IPS-20b (cell line): ENCODE results near the gene SLC43A2.
"Not testable (repeated sequence)": the region's sequence is repeated elsewhere in the genome, so short reads cannot be mapped to it uniquely, and the experiment has no call there.

Experiments
- H3K27ac ChIP-seq: one replicate; pipeline ENCODE4 v1.5.1; 2013; ENCODE audit warnings: low read length
- H3K27me3 ChIP-seq: 2 replicates; pipeline ENCODE4 v1.6.1; 2013; ENCODE audit warnings: mild to moderate bottlenecking, low read length, inconsistent platforms; ENCODE audit not compliant: insufficient read depth
- H3K36me3 ChIP-seq: 2 replicates; pipeline ENCODE4 v1.6.1; 2013; ENCODE audit warnings: low read depth, mild to moderate bottlenecking, inconsistent platforms, low read length, moderate library complexity; ENCODE audit not compliant: insufficient read depth
- H3K4me1 ChIP-seq: 2 replicates; pipeline ENCODE4 v1.6.1; 2013; ENCODE audit warnings: mild to moderate bottlenecking, control low read depth, inconsistent platforms, low read length, moderate library complexity; ENCODE audit not compliant: insufficient read depth
- H3K4me3 ChIP-seq: 2 replicates; pipeline ENCODE4 v1.5.1; 2013; ENCODE audit warnings: mild to moderate bottlenecking, low read length, inconsistent platforms
- H3K9ac ChIP-seq: 2 replicates; pipeline ENCODE4 v1.6.1; 2013; ENCODE audit warnings: low read depth, mild to moderate bottlenecking, inconsistent platforms, low read length, moderate library complexity
- H3K9me3 ChIP-seq: 2 replicates; pipeline ENCODE4 v1.6.1; 2013; ENCODE audit warnings: mild to moderate bottlenecking, low read depth, low read length, inconsistent platforms; ENCODE audit not compliant: insufficient read depth

SLC43A2 gene

GRCh38 chr17:1577583-1578013, 51.0 kb downstream of the SLC43A2 start:
- Histone ChIP-seq H3K9ac (no peak overlapping the region), H3K36me3 (no peaks in the 10 kb centered on the region), H3K9me3 (no peaks in the 10 kb centered on the region), H3K27me3 (no peaks in the 10 kb centered on the region), H3K4me3 (no peak overlapping the region), H3K27ac (no peak overlapping the region), H3K4me1 (peaks cover 13% of the 10 kb centered on the region; the same call in 1 of the 2 replicates)

GRCh38 chr17:1577182-1577581, 51.5 kb downstream of the SLC43A2 start:
- Histone ChIP-seq H3K36me3 (no peaks in the 10 kb centered on the region), H3K27ac (no peak overlapping the region), H3K9ac (no peak overlapping the region)

GRCh38 chr17:1576500-1576899, 52.1 kb downstream of the SLC43A2 start:
- Histone ChIP-seq H3K27me3 (no peaks in the 10 kb centered on the region), H3K9me3 (no peaks in the 10 kb centered on the region), H3K36me3 (no peaks in the 10 kb centered on the region), H3K9ac (no peak overlapping the region), H3K4me3 (no peak overlapping the region), H3K4me1 (peaks cover 13% of the 10 kb centered on the region; the same call in 1 of the 2 replicates), H3K27ac (no peak overlapping the region)

More at GRCh38 chr17:1577182-1577581, 51.5 kb downstream of the SLC43A2 start:
- Histone ChIP-seq H3K27me3 (no peaks in the 10 kb centered on the region), H3K9me3 (no peaks in the 10 kb centered on the region), H3K4me1 (peaks cover 13% of the 10 kb centered on the region; the same call in 1 of the 2 replicates), H3K4me3 (no peak overlapping the region)

- Histone ChIP-seq H3K4me1 (peaks cover 13% of the 10 kb centered on the region; the same call in 1 of the 2 replicates), H3K9ac (peak overlapping the region; percentile 27; the same call in 1 of the 2 replicates), H3K4me3 (no peak overlapping the region), H3K27ac (peak overlapping the region; percentile 70), H3K27me3 (no peaks in the 10 kb centered on the region), H3K36me3 (no peaks in the 10 kb centered on the region), H3K9me3 (no peaks in the 10 kb centered on the region)
These were observed 53.8 kb downstream of the SLC43A2 start for GRCh38 chr17:1574697-1575471.

- peaks cover 13% of the 10 kb centered on the region; the same call in 1 of the 2 replicates for H3K4me1 ChIP-seq
- no peaks in the 10 kb centered on the region for H3K36me3 ChIP-seq
- H3K27ac ChIP-seq = no peak overlapping the region
- H3K9ac ChIP-seq = no peak overlapping the region; the same call in none of the 2 replicates
- no peak overlapping the region for H3K4me3 ChIP-seq
- H3K9me3 ChIP-seq = no peaks in the 10 kb centered on the region
- no peaks in the 10 kb centered on the region for H3K27me3 ChIP-seq
These were observed 54.5 kb downstream of the SLC43A2 start for GRCh38 chr17:1573932-1574696.

- peaks cover 13% of the 10 kb centered on the region; the same call in 1 of the 2 replicates for H3K4me1 ChIP-seq
- H3K27me3 ChIP-seq, H3K27ac ChIP-seq: not testable (repeated sequence)
These were observed 56.0 kb downstream of the SLC43A2 start for GRCh38 chr17:1572646-1573045.

GRCh38 chr17:1571341-1571704, 57.3 kb downstream of the SLC43A2 start:
- Histone ChIP-seq H3K9ac (no peak overlapping the region), H3K27ac (no peak overlapping the region), H3K27me3 (no peaks in the 10 kb centered on the region), H3K36me3 (no peaks in the 10 kb centered on the region), H3K9me3 (no peaks in the 10 kb centered on the region), H3K4me1 (peaks cover 13% of the 10 kb centered on the region; the same call in 1 of the 2 replicates), H3K4me3 (no peak overlapping the region)

More at GRCh38 chr17:1572646-1573045, 56.0 kb downstream of the SLC43A2 start:
- not testable (repeated sequence) for H3K36me3 ChIP-seq, H3K4me3 ChIP-seq, H3K9ac ChIP-seq, H3K9me3 ChIP-seq

- Histone ChIP-seq H3K36me3 (no peaks in the 10 kb centered on the region), H3K27ac (no peak overlapping the region), H3K27me3 (0 out of 2 replicates have a peak, but pooled peaks cover 1% of the 10 kb centered on the region)
These were observed 59.5 kb downstream of the SLC43A2 start for GRCh38 chr17:1568950-1569810.

GRCh38 chr17:1566505-1567199, 62.0 kb downstream of the SLC43A2 start:
- Histone ChIP-seq H3K4me3 (no peak overlapping the region), H3K9me3 (no peaks in the 10 kb centered on the region), H3K27me3 (peaks cover 7% of the 10 kb centered on the region; the same call in 1 of the 2 replicates), H3K27ac (no peak overlapping the region), H3K9ac (no peak overlapping the region), H3K4me1 (no peaks in the 10 kb centered on the region), H3K36me3 (no peaks in the 10 kb centered on the region)

More at GRCh38 chr17:1568950-1569810, 59.5 kb downstream of the SLC43A2 start:
- Histone ChIP-seq H3K9me3 (no peaks in the 10 kb centered on the region), H3K9ac (no peak overlapping the region), H3K4me3 (no peak overlapping the region), H3K4me1 (peaks cover 4% of the 10 kb centered on the region; the same call in 1 of the 2 replicates)

GRCh38 chr17:1565877-1566276, 62.8 kb downstream of the SLC43A2 start:
- H3K9ac ChIP-seq = no peak overlapping the region
- peaks cover 12% of the 10 kb centered on the region; the same call in 1 of the 2 replicates for H3K27me3 ChIP-seq
- no peaks in the 10 kb centered on the region for H3K9me3 ChIP-seq
- H3K4me1 ChIP-seq = peaks cover 4% of the 10 kb centered on the region; the same call in 1 of the 2 replicates
- H3K36me3 ChIP-seq = no peaks in the 10 kb centered on the region
- H3K4me3 ChIP-seq = no peak overlapping the region
- H3K27ac ChIP-seq = no peak overlapping the region
